SIG-M5 (cell line): ENCODE results near the gene CSF1.

Source experiments
- DNase-seq: peaks from one replicate; lab custom pipeline; 2025; lab: John Stamatoyannopoulos, UW

Gene CSF1

GRCh38 chr1:109882288-109883245, 28.1 kb upstream of the CSF1 start:
- no peak for DNase-seq

GRCh38 chr1:109883248-109883955, 27.2 kb upstream of the CSF1 start:
- DNase-seq = no peak

GRCh38 chr1:109884242-109884891, 26.3 kb upstream of the CSF1 start:
- DNase-seq = no peak

- DNase-seq = no peak
These were observed 25.1 kb upstream of the CSF1 start for GRCh38 chr1:109885589-109885988.

GRCh38 chr1:109886827-109887226, 23.8 kb upstream of the CSF1 start:
- DNase-seq = peak; percentile 60

GRCh38 chr1:109887271-109887670, 23.4 kb upstream of the CSF1 start:
- no peak for DNase-seq

GRCh38 chr1:109887884-109888283, 22.8 kb upstream of the CSF1 start:
- no peak for DNase-seq

- DNase-seq = no peak
These were observed 21.6 kb upstream of the CSF1 start for GRCh38 chr1:109889094-109889493.

- DNase-seq = no peak
These were observed 20.3 kb upstream of the CSF1 start for GRCh38 chr1:109890115-109890953.

GRCh38 chr1:109891930-109892329, 18.7 kb upstream of the CSF1 start:
- DNase-seq = no peak

GRCh38 chr1:109892561-109893368, 17.9 kb upstream of the CSF1 start:
- no peak for DNase-seq

GRCh38 chr1:109893532-109894171, 17.0 kb upstream of the CSF1 start:
- no peak for DNase-seq

GRCh38 chr1:109894823-109895719, 15.6 kb upstream of the CSF1 start:
- DNase-seq = no peak

- DNase-seq = no peak
These were observed 14.7 kb upstream of the CSF1 start for GRCh38 chr1:109895720-109896504.

GRCh38 chr1:109896681-109897080, 14.0 kb upstream of the CSF1 start:
- no peak for DNase-seq

GRCh38 chr1:109897259-109897955, 13.2 kb upstream of the CSF1 start:
- DNase-seq = no peak

GRCh38 chr1:109898842-109899241, 11.8 kb upstream of the CSF1 start:
- no peak for DNase-seq

- DNase-seq = no peak
These were observed 9.5 kb upstream of the CSF1 start for GRCh38 chr1:109901141-109901523.
